Muscle of back (tissue), 11 donors: ENCODE results near the gene PADI6. TPM values are rescaled to one million over a fixed set of nuclear protein-coding genes. Genes with fewer than 3 reads are reported as not detected.

Source experiments
- DNase-seq, 3 donors: peaks; one replicate each; pipeline versions ENCODE4 v3.0.0 to v3.0.0-alpha.2; 2013
- polyA plus RNA-seq, 10 donors: library from polyadenylated mRNA; unstranded; fragments of 120-200 nt; gene quantifications; one replicate each; pipeline ENCODE4 v1.2.1, GENCODE V29; 2013; ENCODE audit not compliant: insufficient read length in 10 of 10

Gene PADI6
- polyA plus RNA-seq, 10 donors, result 0.12 to 0.24 TPM; not detected in 8

DNA sequence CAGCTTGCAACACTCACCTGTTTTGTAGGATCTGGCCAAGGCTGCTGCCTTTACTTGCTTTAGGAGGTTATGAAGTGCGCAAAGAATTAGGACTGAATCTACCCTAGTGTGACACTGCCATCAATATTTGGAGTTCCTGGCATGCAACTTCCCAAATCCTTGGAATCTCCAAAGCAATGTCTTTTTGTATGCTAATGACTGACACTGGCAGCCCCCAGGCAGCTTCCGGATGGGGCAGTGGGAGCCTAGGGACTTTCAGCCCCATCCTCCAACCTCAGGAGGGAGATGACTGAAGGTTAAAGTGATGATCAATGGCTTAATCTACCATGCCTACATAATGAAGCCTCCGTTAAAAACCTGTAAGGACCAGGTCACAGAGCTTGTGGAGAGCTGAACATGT, 62.0 kb downstream of the PADI6 start:
- DNase-seq, result no peak

DNA sequence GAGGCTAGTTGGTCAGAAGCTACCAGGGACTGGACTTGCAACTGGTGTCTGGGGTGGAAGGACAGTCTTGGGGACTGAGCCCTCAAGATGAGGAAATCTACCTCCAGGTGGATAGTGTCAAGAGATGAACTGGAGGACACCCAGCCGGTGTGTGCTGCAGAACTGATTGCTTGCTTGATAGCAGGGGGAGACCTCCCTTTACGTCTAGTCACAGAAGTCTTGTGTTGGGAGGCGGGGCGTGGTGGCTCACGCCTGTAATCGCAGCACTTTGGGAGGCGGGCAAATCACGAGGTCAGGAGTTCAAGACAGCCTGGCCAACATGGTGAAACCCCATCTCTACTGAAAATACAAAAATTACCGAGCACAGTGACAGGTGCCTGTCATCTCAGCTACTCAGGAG, 62.6 kb downstream of the PADI6 start:
- DNase-seq, result no peak

DNA sequence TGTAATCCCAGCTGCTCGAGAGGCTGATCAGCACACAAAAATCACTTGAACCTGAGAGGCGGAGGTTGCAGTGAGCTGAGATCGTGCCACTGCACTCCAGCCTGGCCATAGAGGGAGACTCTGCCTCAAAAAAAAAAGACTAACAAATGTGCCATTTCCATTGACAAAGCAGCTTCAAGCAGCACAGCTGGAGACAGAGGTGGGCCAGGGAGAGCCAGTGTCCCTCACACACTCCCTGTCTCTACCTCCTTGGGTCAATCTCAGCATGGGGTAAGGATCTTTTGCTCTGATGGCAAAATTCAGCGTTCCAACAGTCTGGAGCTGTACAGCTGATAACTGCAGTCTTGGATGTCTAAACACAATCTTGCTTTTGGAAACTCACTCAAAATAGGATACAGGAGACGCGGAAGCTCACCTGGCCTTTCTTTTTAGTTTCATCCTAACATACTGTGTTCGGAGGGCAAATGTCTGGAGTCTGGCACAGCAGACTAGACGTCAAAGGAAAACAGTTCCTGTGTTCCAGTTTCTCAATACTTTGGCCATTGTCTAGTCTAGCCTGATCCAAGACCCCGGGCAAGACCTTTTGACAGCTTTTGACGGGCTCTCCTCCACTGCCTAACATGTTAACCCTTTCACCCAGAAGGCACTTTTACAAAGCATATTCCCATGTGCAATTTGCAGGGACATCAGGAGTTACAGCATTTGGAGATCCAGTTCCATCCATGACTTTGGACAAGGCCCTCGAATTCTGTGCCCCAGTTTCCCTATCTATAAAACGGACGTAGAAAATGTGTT, 64.6 kb downstream of the PADI6 start:
- DNase-seq, result no peak

DNA sequence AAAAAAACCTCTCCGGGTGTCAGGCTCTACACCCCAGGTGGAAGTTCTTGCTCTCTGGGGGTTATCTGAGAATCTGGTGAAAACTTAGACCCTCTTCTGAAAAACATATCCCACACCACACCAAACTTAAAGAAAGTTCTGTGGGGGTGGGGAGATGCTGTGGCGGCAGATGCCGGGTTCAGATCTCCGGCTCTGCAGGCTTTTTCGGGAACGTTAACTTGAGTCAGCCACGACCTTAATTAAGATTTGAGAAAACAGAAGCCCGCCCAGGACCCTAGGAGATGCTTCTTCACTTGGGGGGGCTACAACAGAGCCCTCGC, 65.2 kb downstream of the PADI6 start:
- DNase-seq, result no peak

DNA sequence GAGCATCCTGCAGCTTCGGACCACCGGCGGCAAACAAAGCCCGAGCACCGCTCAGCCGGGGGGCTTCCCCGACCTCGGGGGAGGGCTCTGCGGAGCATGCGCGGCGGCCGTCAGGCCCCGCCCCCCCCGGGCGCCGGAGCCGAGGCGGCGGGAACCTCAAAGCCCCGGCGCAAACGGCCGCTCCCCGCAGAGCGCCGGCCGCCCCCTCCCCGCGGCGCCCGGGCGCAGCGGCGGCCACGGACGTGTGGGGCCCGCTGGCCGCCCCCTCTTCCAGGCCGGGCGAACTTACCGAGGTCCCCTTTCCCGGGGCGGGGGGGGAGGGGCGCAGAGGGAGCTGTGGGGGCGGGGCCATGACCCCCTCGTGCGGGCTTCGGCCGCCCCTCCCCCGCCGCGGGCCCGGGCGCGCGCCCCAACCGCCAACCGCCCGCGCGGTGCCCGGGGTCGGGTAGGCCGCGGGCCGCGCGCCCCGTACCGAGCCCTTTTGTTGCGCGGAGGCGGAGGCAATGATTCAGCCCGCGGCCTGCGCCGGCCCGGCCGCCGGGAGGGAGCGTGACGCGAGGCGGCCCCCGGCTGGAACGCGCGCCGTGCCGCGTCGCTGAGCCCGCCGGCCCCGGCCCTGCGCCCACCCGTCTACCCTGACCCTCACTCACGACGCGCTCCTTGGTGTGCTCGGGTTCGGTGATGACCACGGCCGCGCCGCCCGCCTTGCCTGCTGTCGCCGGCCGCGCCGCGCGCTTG, 65.8 kb downstream of the PADI6 start:
- peak in 2 of 3 donors; percentile 63 to 80 for DNase-seq

DNA sequence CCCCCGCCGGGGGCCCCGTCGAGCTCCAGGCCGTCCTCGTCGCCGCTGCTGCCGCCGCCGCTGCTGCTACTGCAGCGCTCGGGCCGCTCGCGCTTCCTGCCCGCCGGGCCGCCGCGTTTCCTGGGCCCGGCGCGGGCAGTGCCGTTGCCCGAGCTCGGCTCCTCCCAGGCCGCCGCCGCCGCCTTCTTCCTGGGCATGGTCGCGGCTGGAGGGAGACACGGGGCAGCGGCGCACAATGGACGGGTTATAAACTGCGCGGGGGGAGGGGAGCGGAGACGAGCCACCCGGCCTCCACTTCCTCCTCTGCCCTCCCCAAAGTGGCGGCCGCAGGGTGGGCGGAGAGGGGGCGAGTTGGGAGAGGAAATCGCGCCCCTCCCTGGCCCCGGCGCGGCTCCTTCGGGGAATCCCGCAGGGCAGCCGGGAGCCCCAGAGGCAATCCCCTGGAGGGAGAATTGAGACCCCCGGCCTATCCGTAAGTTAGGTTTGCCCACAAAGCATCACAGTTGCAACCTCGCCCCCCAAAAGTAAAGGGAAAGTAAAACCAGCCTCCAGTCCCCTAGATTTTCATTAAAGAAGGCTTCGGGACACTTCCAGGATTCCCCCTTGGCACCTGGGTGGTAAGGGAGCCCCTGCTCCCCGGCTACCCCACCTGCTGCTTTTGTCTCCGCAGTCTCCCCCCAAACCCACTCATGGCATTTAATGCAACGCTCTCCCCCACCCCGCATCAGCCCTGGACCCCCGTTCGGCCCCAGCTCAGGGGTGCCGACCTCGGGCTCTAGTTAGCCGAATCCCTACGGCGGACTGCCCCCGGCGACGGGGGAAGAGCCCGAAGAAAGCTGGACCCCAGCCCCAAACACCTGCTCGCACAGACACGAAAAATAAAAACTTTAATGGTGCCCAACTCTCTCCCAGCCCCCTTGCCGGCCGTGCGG, 66.6 kb downstream of the PADI6 start:
- DNase-seq, result peak in 2 of 3 donors; percentile 42 to 77

DNA sequence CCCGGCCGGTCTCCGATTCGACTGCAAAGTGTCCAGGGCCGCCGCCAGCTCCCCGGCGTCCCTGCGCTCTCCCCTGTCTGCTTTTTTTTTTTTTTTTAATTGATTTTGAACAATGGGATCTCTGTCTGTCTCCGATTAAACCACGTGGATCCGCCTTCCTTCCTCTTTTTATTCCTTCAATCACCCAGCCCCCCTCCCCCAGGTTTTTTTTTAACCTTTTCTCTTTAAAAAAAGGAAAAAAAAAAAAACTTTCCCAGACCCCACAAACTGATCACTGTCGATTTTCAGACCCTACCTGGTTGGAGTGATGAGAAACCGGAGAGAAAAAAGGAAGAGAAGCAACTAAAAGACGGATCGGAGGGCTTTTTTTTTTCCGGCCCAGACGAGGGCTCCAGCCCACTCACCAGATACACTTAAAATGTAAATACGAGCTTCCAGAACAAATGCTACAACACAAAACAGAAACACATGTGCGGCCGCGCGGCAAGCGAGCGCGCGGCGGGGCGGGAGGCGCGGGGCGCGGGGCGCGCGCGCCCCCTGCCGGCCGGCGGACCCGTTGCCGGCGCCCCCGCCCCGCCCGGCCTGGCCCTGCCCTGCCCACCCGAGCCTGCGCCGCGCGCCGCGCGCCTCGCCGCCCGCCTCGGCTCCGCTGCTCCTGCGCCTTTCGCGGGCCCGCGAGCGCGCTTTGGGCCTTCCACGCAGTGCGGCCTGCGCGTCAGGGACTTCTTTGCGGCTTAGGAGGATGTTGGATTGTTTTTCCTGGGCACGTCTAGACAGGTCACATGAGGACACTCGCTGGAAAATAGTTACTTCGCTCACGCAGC, 67.5 kb downstream of the PADI6 start, which contains the start of gene RCC2:
TSS of gene RCC2 (minus strand) at position 428 of the 824 bp plus-strand sequence. CDS start 1,163 bp downstream, outside the sequence.
- peak; percentile 71 to 85 (median 80) for DNase-seq

DNA sequence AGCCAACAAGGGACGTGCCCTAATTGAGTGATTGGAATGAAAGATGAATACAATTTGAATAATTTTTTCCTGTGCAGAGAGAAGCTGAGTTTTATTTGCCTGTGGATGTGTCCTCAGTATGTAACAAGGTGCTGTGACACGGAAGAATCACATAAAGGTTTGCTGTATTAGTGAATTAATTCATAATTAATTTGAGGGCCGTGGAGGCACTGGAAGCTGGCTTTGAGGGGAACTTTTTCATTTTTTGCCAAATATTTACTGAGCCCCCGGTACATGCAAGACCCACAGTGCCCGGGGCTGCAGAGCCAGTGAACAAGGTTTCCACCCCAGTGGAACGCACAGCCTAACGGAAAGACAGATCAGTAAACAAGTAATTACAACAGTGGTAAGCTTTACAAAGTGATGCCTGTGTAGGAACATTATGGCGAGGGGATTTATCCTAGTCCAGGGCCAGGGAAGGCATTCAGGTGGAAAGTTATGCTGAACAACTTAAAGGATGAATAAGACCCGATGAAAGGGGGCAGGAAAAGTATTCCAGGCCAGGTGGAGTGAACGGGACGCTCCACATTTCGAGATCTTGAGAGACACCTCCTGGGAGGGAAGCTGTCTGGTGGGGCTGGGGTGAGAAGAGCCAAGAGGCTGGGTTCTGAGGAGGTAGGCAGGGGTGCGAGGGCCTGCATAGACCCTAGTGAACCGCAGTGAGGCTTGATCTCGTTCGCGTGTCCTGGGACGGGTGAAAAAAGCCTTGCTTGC, 68.3 kb downstream of the PADI6 start:
- DNase-seq, result no peak

DNA sequence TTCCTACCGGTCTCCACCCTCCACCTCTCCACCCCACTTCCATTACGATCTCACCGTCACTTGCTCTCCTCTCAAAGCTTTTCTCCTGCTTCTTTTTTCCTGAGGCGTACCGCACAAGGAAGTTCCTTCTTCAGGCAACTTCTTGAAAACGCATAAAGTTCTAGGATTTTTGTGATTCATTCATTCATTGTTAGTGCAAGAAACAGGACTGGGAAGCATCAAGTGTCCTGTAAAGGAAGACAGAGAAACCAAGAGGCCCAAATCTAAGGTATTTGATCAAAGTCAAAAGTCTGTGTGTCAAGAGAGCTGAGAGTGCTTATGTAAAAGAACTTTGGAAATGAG, 68.8 kb downstream of the PADI6 start:
- no peak for DNase-seq

DNA sequence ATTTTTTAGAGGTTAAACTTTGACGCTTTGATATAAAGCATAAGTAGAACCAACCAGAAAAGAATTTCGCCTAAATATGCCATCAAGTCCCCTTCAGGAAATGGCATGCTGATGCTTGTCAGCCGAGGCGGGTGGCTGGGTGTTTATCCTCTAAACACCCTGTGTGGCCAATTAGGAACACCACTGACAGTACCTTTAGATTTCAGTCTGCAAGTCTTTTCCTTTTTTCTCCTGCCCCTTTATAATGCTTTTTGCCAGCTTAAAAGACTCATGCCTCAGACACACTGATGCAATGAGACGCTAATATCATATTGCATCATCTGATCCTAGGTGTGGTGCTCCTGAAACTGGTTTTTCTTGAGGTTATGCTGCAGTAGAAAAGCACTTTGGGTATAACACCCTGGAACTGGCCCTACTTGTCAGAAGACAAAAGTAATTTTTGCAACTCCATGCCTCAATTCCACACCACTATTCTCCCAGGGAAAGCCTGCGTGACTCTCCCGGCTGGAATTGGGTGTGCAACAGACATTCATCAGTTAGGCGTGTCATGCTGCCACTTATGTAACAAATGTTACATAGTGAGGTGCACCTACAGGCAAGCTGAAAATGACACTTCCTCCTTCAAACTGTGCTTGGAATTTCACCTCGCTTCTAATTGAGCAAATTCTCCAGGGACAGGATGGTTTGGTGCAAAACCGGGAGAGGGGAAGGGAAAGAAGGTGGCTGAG, 69.4 kb downstream of the PADI6 start:
- no peak for DNase-seq

DNA sequence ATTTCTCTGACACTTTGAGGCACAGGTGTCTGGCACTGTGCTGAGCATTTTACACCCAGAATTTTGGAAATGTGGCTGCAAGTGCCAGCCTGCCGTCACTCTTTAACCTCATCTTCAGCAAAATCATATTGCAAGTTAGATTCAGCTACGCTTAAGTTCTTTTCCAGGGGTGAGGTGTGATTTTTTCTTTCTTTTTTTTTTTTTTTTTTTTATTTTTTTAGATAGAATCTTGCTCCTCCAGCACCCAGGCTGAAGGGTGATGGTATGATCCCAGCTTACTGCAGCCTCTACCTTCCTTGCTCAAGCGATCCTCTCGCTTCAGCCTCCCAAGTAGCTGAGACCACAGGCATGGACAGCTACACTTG, 70.0 kb downstream of the PADI6 start:
- no peak for DNase-seq

DNA sequence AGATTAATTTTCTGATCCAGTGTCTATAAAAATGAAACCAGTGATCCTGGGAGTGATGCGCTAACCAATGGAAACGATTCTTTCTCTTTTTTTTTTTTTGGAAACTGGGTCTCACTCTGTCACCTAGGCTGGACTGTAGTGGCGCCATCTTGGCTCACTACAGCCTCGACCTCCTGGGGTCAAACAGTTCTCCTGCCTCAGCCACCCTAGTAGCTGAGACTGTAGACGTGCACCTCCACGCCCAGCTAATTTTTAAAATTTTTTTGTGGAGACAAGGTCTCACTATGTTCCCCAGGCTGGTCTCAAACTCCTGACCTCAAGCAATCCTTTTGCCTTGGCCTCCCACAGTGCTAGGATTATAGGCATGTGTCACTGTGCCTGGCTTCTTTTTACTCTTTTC, 70.8 kb downstream of the PADI6 start:
- no peak for DNase-seq

DNA sequence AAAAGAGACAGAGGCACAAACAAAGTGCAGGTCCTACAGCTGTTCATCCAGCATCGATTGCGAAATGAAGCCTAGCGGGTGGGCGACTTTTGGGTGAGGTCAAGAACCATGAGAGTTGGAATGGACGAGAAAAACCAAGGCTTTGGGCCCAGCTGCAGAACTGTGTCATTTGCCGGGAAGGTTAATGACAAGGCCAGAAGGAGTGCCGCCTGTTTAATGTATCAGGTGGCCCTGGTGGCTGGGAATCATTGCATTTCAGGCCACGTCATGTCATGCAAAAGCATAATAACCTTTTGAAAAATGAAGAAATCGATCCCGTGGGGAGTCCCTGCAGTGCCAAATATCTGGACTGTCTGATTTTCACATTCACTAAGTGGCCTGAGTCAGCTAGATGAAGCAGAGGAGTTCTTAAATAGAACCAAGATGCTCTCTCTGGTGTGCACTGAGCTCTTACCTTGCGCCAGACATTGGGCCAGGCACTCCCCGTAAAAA, 75.6 kb downstream of the PADI6 start:
- no peak for DNase-seq

Other genes with a start within 250 kb of the PADI6 start
- gene PADI1, start 167.1 kb upstream of the PADI6 start, polyA plus RNA-seq, result under 1 TPM; 0.15 to 0.97 (median 0.34) TPM
- under 1 TPM in 2 of 10 donors, not detected in 8; 0.09 to 0.11 TPM for gene PADI3, start 123.1 kb upstream of the PADI6 start, polyA plus RNA-seq
- gene PADI4, start 64.0 kb upstream of the PADI6 start, polyA plus RNA-seq, result 1 to 10 TPM in 3 of 10 donors, under 1 TPM in 7; 0.27 to 1.4 (median 0.75) TPM
- gene RCC2, start 67.5 kb downstream of the PADI6 start, polyA plus RNA-seq, result 10 to 100 TPM; 30.5 to 57.6 (median 35.1) TPM
- 10 to 100 TPM; 16.6 to 22.8 (median 19.6) TPM for gene ARHGEF10L, start 167.5 kb downstream of the PADI6 start, polyA plus RNA-seq